ENCODE measurements around the gene ATG2B.

Gene ATG2B

GRCh38 chr14:96242126-96242525, 121.0 kb downstream of the ATG2B start:
- Histone ChIP-seq H3K27ac (no peak overlapping the region), H3K9me3 (ENCODE audit: control insufficient read depth, low read length) (no peaks in the 10 kb centered on the region), H3K79me2 (no peaks in the 10 kb centered on the region), H3K4me1 (no peaks in the 10 kb centered on the region), H3K4me3 (ENCODE audit: low read depth, low read length) (no peak overlapping the region), H3K4me2 (ENCODE audit: low read length) (no peak overlapping the region), H3K9ac (no peak overlapping the region), H2AFZ (no peak overlapping the region), H3K27me3 (ENCODE audit: control insufficient read depth, insufficient read depth, low read length) (no peaks in the 10 kb centered on the region), H3K36me3 (ENCODE audit: control insufficient read depth, insufficient read depth, low read length) (no peaks in the 10 kb centered on the region)
- no peak for TF ChIP-seq CTCF (IDR thresholded peaks at IDR 0.05)

- Histone ChIP-seq H3K9me3 (ENCODE audit: control insufficient read depth, low read length) (no peaks in the 10 kb centered on the region), H3K27ac (no peak overlapping the region), H3K79me2 (no peaks in the 10 kb centered on the region), H3K4me2 (ENCODE audit: low read length) (no peak overlapping the region), H2AFZ (no peak overlapping the region), H3K36me3 (ENCODE audit: control insufficient read depth, insufficient read depth, low read length) (no peaks in the 10 kb centered on the region), H3K4me3 (ENCODE audit: low read depth, low read length) (no peak overlapping the region), H3K27me3 (ENCODE audit: control insufficient read depth, insufficient read depth, low read length) (no peaks in the 10 kb centered on the region), H3K9ac (no peak overlapping the region), H3K4me1 (no peaks in the 10 kb centered on the region)
- no peak for TF ChIP-seq CTCF (IDR thresholded peaks at IDR 0.05)
Observed at GRCh38 chr14:96240641-96241040, 122.5 kb downstream of the ATG2B start.

- H2AFZ ChIP-seq: no peak overlapping the region
- no peaks in the 10 kb centered on the region for H3K9me3 ChIP-seq (ENCODE audit: control insufficient read depth, low read length)
- no peak for TF ChIP-seq CTCF (IDR thresholded peaks at IDR 0.05)
- H3K4me2 ChIP-seq (ENCODE audit: low read length): no peak overlapping the region
- no peaks in the 10 kb centered on the region for H3K36me3 ChIP-seq (ENCODE audit: control insufficient read depth, insufficient read depth, low read length)
- H3K4me1 ChIP-seq: no peaks in the 10 kb centered on the region
- no peaks in the 10 kb centered on the region for H3K27me3 ChIP-seq (ENCODE audit: control insufficient read depth, insufficient read depth, low read length)
- H3K9ac ChIP-seq: no peak overlapping the region
- no peak overlapping the region for H3K27ac ChIP-seq
- H3K4me3 ChIP-seq (ENCODE audit: low read depth, low read length): no peak overlapping the region
- no peaks in the 10 kb centered on the region for H3K79me2 ChIP-seq
Observed at GRCh38 chr14:96239711-96240141, 123.4 kb downstream of the ATG2B start.

GRCh38 chr14:96238676-96239265, 124.4 kb downstream of the ATG2B start:
- no peaks in the 10 kb centered on the region for H3K27me3 ChIP-seq (ENCODE audit: control insufficient read depth, insufficient read depth, low read length)
- no peak overlapping the region for H3K27ac ChIP-seq
- no peaks in the 10 kb centered on the region for H3K9me3 ChIP-seq (ENCODE audit: control insufficient read depth, low read length)
- no peak overlapping the region for H3K4me3 ChIP-seq (ENCODE audit: low read depth, low read length)
- H3K4me2 ChIP-seq (ENCODE audit: low read length): no peak overlapping the region
- H3K9ac ChIP-seq: no peak overlapping the region
- H3K4me1 ChIP-seq: no peaks in the 10 kb centered on the region
- H3K79me2 ChIP-seq: no peaks in the 10 kb centered on the region
- H3K36me3 ChIP-seq (ENCODE audit: control insufficient read depth, insufficient read depth, low read length): no peaks in the 10 kb centered on the region
- no peak for TF ChIP-seq CTCF (IDR thresholded peaks at IDR 0.05)
- no peak overlapping the region for H2AFZ ChIP-seq

GRCh38 chr14:96237641-96238040, 125.5 kb downstream of the ATG2B start:
- no peak for TF ChIP-seq CTCF (IDR thresholded peaks at IDR 0.05)
- no peaks in the 10 kb centered on the region for H3K4me1 ChIP-seq
- H3K9ac ChIP-seq: no peak overlapping the region
- H3K4me2 ChIP-seq (ENCODE audit: low read length): no peak overlapping the region
- no peak overlapping the region for H3K4me3 ChIP-seq (ENCODE audit: low read depth, low read length)
- H3K27me3 ChIP-seq (ENCODE audit: control insufficient read depth, insufficient read depth, low read length): no peaks in the 10 kb centered on the region
- H3K27ac ChIP-seq: no peak overlapping the region
- no peaks in the 10 kb centered on the region for H3K36me3 ChIP-seq (ENCODE audit: control insufficient read depth, insufficient read depth, low read length)
- no peaks in the 10 kb centered on the region for H3K9me3 ChIP-seq (ENCODE audit: control insufficient read depth, low read length)
- H3K79me2 ChIP-seq: no peaks in the 10 kb centered on the region
- no peak overlapping the region for H2AFZ ChIP-seq

All from parathyroid adenoma (tissue), 2 donors.